DND-41 (cell line): Measurements from ENCODE around the gene RTN4RL1.
A peak's percentile ranks its signal among the peaks of the same experiment; 100 is the strongest.

Experiments
- ATAC-seq: fragments of 200-7000 bp; cut with Tn5 transposase; 3 replicates; pipeline ENCODE4 v1.9.1; 2021; ENCODE audit warnings: low read depth; ENCODE audit not compliant: insufficient read depth
- DNase-seq: peaks from one replicate; pipeline ENCODE4 v3.0.0-alpha.2; 2020
- H2AFZ ChIP-seq: 2 replicates; pipeline ENCODE4 v1.6.0; 2012; ENCODE audit warnings: low read depth, low read length
- H3K27ac ChIP-seq: 2 replicates; pipeline ENCODE4 v1.5.1; 2012; ENCODE audit warnings: low read length, inconsistent platforms
- H3K27me3 ChIP-seq: fragments of 200-600 bp; sonication (generic); 2 replicates; pipeline ENCODE4 v1.6.0; 2012; ENCODE audit warnings: low read length, mild to moderate bottlenecking, inconsistent platforms; ENCODE audit not compliant: insufficient read depth, poor library complexity
- H3K36me3 ChIP-seq: 2 replicates; pipeline ENCODE4 v1.5.1; 2012; ENCODE audit warnings: low read length, inconsistent platforms; ENCODE audit not compliant: insufficient read depth
- H3K4me1 ChIP-seq: 2 replicates; pipeline ENCODE4 v1.5.1; 2012; ENCODE audit warnings: mild to moderate bottlenecking, low read length; ENCODE audit not compliant: insufficient read depth
- H3K4me2 ChIP-seq: 2 replicates; pipeline ENCODE4 v1.6.0; 2012; ENCODE audit warnings: mild to moderate bottlenecking, moderate library complexity, low read length, inconsistent platforms; ENCODE audit not compliant: insufficient read depth
- H3K4me3 ChIP-seq, 2 experiments: fragments of 200-600 bp in 1 of 2; shearing (Covaris generic) in 1 of 2; 2 replicates each; pipeline ENCODE4 v1.5.1; 2012 to 2016; ENCODE audit warnings: inconsistent platforms in 2 of 2, low read length in 2 of 2, mild to moderate bottlenecking in 2 of 2, low read depth in 1 of 2, moderate library complexity in 1 of 2
- H3K79me2 ChIP-seq: 2 replicates; pipeline ENCODE4 v1.6.0; 2012; ENCODE audit warnings: low read length, inconsistent platforms; ENCODE audit not compliant: insufficient read depth
- H3K9ac ChIP-seq: 2 replicates; pipeline ENCODE4 v1.6.0; 2012; ENCODE audit warnings: low read depth, mild to moderate bottlenecking, inconsistent platforms, low read length, moderate library complexity
- H3K9me3 ChIP-seq: 2 replicates; pipeline ENCODE4 v1.5.1; 2012; ENCODE audit warnings: low read length, moderate library complexity, mild to moderate bottlenecking, inconsistent platforms; ENCODE audit not compliant: insufficient read depth, severe bottlenecking
- H4K20me1 ChIP-seq: 2 replicates; pipeline ENCODE4 v1.6.0; 2012; ENCODE audit warnings: low read length; ENCODE audit not compliant: insufficient read depth
- CTCF ChIP-seq: IDR thresholded peaks from 2 replicates; pipeline ENCODE4 v1.5.1; 2012; ENCODE audit warnings: borderline replicate concordance, low read length, moderate library complexity, mild to moderate bottlenecking; ENCODE audit not compliant: poor library complexity, severe bottlenecking; ENCODE audit errors: extremely low read depth
- EZH2 ChIP-seq: IDR thresholded peaks from 3 replicates; pipeline ENCODE4 v1.6.1; 2012; ENCODE audit warnings: borderline replicate concordance, low read depth, mild to moderate bottlenecking, moderate library complexity, low read length, inconsistent platforms; ENCODE audit not compliant: severe bottlenecking

RTN4RL1 gene

GRCh38 chr17:2068031-2068518 is 42.9 kb upstream of the RTN4RL1 start:
- H4K20me1 ChIP-seq: peaks cover 6% of the 10 kb centered on the region; the same call in 1 of the 2 replicates
- no peaks in the 10 kb centered on the region for H3K4me1 ChIP-seq
- H3K27ac ChIP-seq: 0 out of 2 replicates have a peak overlapping the region, but pooled peaks have one; percentile 23
- no peaks in the 10 kb centered on the region for H3K27me3 ChIP-seq
- no peak for DNase-seq
- no peak overlapping the region for H2AFZ ChIP-seq
- ATAC-seq: no peak
- no peaks in the 10 kb centered on the region for H3K79me2 ChIP-seq
- no peaks in the 10 kb centered on the region for H3K9me3 ChIP-seq
- TF ChIP-seq CTCF: no peak
- no peak for TF ChIP-seq EZH2
- H3K4me3 ChIP-seq: no peak overlapping the region
- H3K4me2 ChIP-seq: no peak overlapping the region
- H3K36me3 ChIP-seq: peaks cover 81% of the 10 kb centered on the region
- H3K9ac ChIP-seq: no peak overlapping the region

GRCh38 chr17:2067608-2068024 is 42.5 kb upstream of the RTN4RL1 start:
- ATAC-seq: no peak
- H2AFZ ChIP-seq: no peak overlapping the region
- H3K4me2 ChIP-seq: no peak overlapping the region
- peaks cover 6% of the 10 kb centered on the region; the same call in 1 of the 2 replicates for H4K20me1 ChIP-seq
- no peaks in the 10 kb centered on the region for H3K4me1 ChIP-seq
- no peak overlapping the region for H3K4me3 ChIP-seq
- H3K27ac ChIP-seq: no peak overlapping the region
- no peaks in the 10 kb centered on the region for H3K27me3 ChIP-seq
- peaks cover 84% of the 10 kb centered on the region for H3K36me3 ChIP-seq
- H3K79me2 ChIP-seq: no peaks in the 10 kb centered on the region
- H3K9me3 ChIP-seq: no peaks in the 10 kb centered on the region
- H3K9ac ChIP-seq: no peak overlapping the region
- no peak for TF ChIP-seq EZH2
- TF ChIP-seq CTCF: no peak
- peak; percentile 27 for DNase-seq

GRCh38 chr17:2067048-2067561 is 42.0 kb upstream of the RTN4RL1 start:
- H3K4me3 ChIP-seq: no peak overlapping the region
- DNase-seq (no peak), ATAC-seq (no peak)
- H3K9me3 ChIP-seq: no peaks in the 10 kb centered on the region
- no peak overlapping the region for H3K27ac ChIP-seq
- H3K27me3 ChIP-seq: no peaks in the 10 kb centered on the region
- H3K9ac ChIP-seq: no peak overlapping the region
- H2AFZ ChIP-seq: no peak overlapping the region
- H4K20me1 ChIP-seq: peaks cover 6% of the 10 kb centered on the region; the same call in 1 of the 2 replicates
- H3K4me1 ChIP-seq: no peaks in the 10 kb centered on the region
- H3K4me2 ChIP-seq: no peak overlapping the region
- TF ChIP-seq CTCF: no peak
- TF ChIP-seq EZH2: no peak
- H3K79me2 ChIP-seq: no peaks in the 10 kb centered on the region
- H3K36me3 ChIP-seq: peaks cover 84% of the 10 kb centered on the region
